Measurements from ENCODE around the gene PRKCA.
"Not testable (repeated sequence)": the region's sequence is repeated elsewhere in the genome, so short reads cannot be mapped to it uniquely, and the experiment has no call there.

Gene PRKCA

GRCh38 chr17:66469088-66469442, 166.7 kb downstream of the PRKCA start:
- DNase-seq = no peak

GRCh38 chr17:66469461-66469860, 167.0 kb downstream of the PRKCA start:
- no peak for DNase-seq

- DNase-seq = no peak
Observed at GRCh38 chr17:66469890-66470289, 167.5 kb downstream of the PRKCA start.

GRCh38 chr17:66472123-66472522, 169.7 kb downstream of the PRKCA start:
- no peak for DNase-seq

GRCh38 chr17:66474258-66474657, 171.8 kb downstream of the PRKCA start:
- no peak for DNase-seq

GRCh38 chr17:66474806-66475497, 172.5 kb downstream of the PRKCA start:
- no peak for DNase-seq

- DNase-seq = no peak
Observed at GRCh38 chr17:66476014-66476413, 173.6 kb downstream of the PRKCA start.

- DNase-seq = no peak
Observed at GRCh38 chr17:66477615-66478283, 175.3 kb downstream of the PRKCA start.

GRCh38 chr17:66479230-66479889, 176.9 kb downstream of the PRKCA start:
- not testable (repeated sequence) for DNase-seq

GRCh38 chr17:66480243-66480642, 177.8 kb downstream of the PRKCA start:
- no peak for DNase-seq

- DNase-seq = no peak
Observed at GRCh38 chr17:66480802-66481201, 178.4 kb downstream of the PRKCA start.

GRCh38 chr17:66481271-66481670, 178.9 kb downstream of the PRKCA start:
- DNase-seq = no peak

- DNase-seq = no peak
Observed at GRCh38 chr17:66483906-66484305, 181.5 kb downstream of the PRKCA start.

- no peak for DNase-seq
Observed at GRCh38 chr17:66485309-66485947, 183.0 kb downstream of the PRKCA start.

- no peak for DNase-seq
Observed at GRCh38 chr17:66487121-66487520, 184.7 kb downstream of the PRKCA start.

GRCh38 chr17:66487981-66488468, 185.6 kb downstream of the PRKCA start:
- no peak for DNase-seq

GRCh38 chr17:66488864-66489263, 186.5 kb downstream of the PRKCA start:
- DNase-seq = no peak

GRCh38 chr17:66489576-66489975, 187.2 kb downstream of the PRKCA start:
- not testable (repeated sequence) for DNase-seq

GRCh38 chr17:66491213-66491612, 188.8 kb downstream of the PRKCA start:
- no peak for DNase-seq

GRCh38 chr17:66491665-66492064, 189.3 kb downstream of the PRKCA start:
- DNase-seq = no peak

GRCh38 chr17:66492080-66492479, 189.7 kb downstream of the PRKCA start:
- DNase-seq = no peak

GRCh38 chr17:66492561-66493005, 190.2 kb downstream of the PRKCA start:
- DNase-seq = no peak

- DNase-seq = no peak
Observed at GRCh38 chr17:66493283-66494019, 191.0 kb downstream of the PRKCA start.

All from NCI-H446 treated with DMSO at 0.1 percent for 48 hours (cell line).